H9 (cell line): ENCODE measurements around the gene PPP1R12B. TPM values are rescaled to one million over a fixed set of nuclear protein-coding genes. Genes with fewer than 3 reads are reported as not detected.

ENCODE experiments used
- DNase-seq: peaks from one replicate; pipeline ENCODE4 v3.0.0-alpha.2; 2017
- H2AFZ ChIP-seq: one replicate; pipeline ENCODE4 v1.6.1; 2013; ENCODE audit warnings: mild to moderate bottlenecking, low read length, control low read depth, moderate library complexity
- H2AK5ac ChIP-seq: 2 replicates; pipeline ENCODE4 v1.6.1; 2013; ENCODE audit warnings: low read length, control low read depth, mixed read lengths; ENCODE audit not compliant: insufficient read length
- H2BK120ac ChIP-seq: one replicate; pipeline ENCODE4 v1.6.1; 2013; ENCODE audit warnings: low read depth, mild to moderate bottlenecking, low read length, control low read depth, inconsistent platforms; ENCODE audit not compliant: poor library complexity, severe bottlenecking
- H2BK12ac ChIP-seq: 2 replicates; pipeline ENCODE4 v1.6.1; 2013; ENCODE audit warnings: low read length, control low read depth, mixed read lengths, low read depth; ENCODE audit not compliant: insufficient read length
- H2BK15ac ChIP-seq: 2 replicates; pipeline ENCODE4 v1.6.1; 2013; ENCODE audit warnings: low read depth, low read length, control low read depth
- H2BK20ac ChIP-seq: one replicate; pipeline ENCODE4 v1.6.1; 2013; ENCODE audit warnings: low read depth, mild to moderate bottlenecking, low read length, control low read depth, inconsistent platforms; ENCODE audit not compliant: poor library complexity, severe bottlenecking
- H2BK5ac ChIP-seq: 2 replicates; pipeline ENCODE4 v1.6.1; 2013; ENCODE audit warnings: low read length, control low read depth, mixed read lengths; ENCODE audit not compliant: insufficient read length
- H3K14ac ChIP-seq: 2 replicates; pipeline ENCODE4 v1.6.1; 2013; ENCODE audit warnings: low read length, control low read depth; ENCODE audit not compliant: insufficient read depth
- H3K18ac ChIP-seq: 2 replicates; pipeline ENCODE4 v1.6.1; 2013; ENCODE audit warnings: low read depth, mild to moderate bottlenecking, mixed read lengths, low read length, control low read depth; ENCODE audit not compliant: insufficient read length
- H3K23ac ChIP-seq: 2 replicates; pipeline ENCODE4 v1.6.1; 2013; ENCODE audit warnings: low read length, control low read depth, mixed read lengths, low read depth; ENCODE audit not compliant: insufficient read length
- H3K23me2 ChIP-seq: 2 replicates; pipeline ENCODE4 v1.6.1; 2013; ENCODE audit warnings: low read depth, mild to moderate bottlenecking, mixed read lengths, low read length, control low read depth; ENCODE audit not compliant: insufficient read length, poor library complexity, severe bottlenecking
- H3K27ac ChIP-seq: 2 replicates; pipeline ENCODE4 v1.5.1; 2013; ENCODE audit warnings: low read length, control low read depth, mixed read lengths, low read depth; ENCODE audit not compliant: insufficient read length
- H3K27me3 ChIP-seq: 2 replicates; pipeline ENCODE4 v1.6.1; 2013; ENCODE audit warnings: low read length, control low read depth, inconsistent platforms; ENCODE audit not compliant: insufficient read depth
- H3K4ac ChIP-seq: 2 replicates; pipeline ENCODE4 v1.6.1; 2013; ENCODE audit warnings: low read depth, mild to moderate bottlenecking, control low read depth, inconsistent platforms, low read length, moderate library complexity
- H3K4me1 ChIP-seq: 2 replicates; pipeline ENCODE4 v1.6.1; 2013; ENCODE audit warnings: low read length, control low read depth, inconsistent platforms; ENCODE audit not compliant: insufficient read depth
- H3K4me2 ChIP-seq: 2 replicates; pipeline ENCODE4 v1.6.1; 2013; ENCODE audit warnings: low read length, control low read depth, mixed read lengths; ENCODE audit not compliant: insufficient read length, insufficient read depth
- H3K56ac ChIP-seq: 2 replicates; pipeline ENCODE4 v1.6.1; 2013; ENCODE audit warnings: low read depth, mild to moderate bottlenecking, mixed read lengths, low read length, control low read depth; ENCODE audit not compliant: insufficient read length
- H3K79me1 ChIP-seq: 2 replicates; pipeline ENCODE4 v1.6.1; 2013; ENCODE audit warnings: low read depth, mild to moderate bottlenecking, moderate library complexity, low read length, control low read depth, inconsistent platforms; ENCODE audit not compliant: insufficient read depth, poor library complexity, severe bottlenecking
- H3K79me2 ChIP-seq: 2 replicates; pipeline ENCODE4 v1.6.1; 2013; ENCODE audit warnings: low read length, control low read depth, inconsistent platforms; ENCODE audit not compliant: insufficient read depth
- H3K9ac ChIP-seq: 2 replicates; pipeline ENCODE4 v1.6.1; 2013; ENCODE audit warnings: low read length, control low read depth, mixed read lengths; ENCODE audit not compliant: insufficient read length; ENCODE audit errors: extremely low read depth
- H3K9me3 ChIP-seq: one replicate; pipeline ENCODE4 v1.6.1; 2013; ENCODE audit warnings: low read depth, low read length, inconsistent platforms; ENCODE audit not compliant: control insufficient read depth
- H3T11ph ChIP-seq: one replicate; pipeline ENCODE4 v1.6.1; 2013; ENCODE audit warnings: mild to moderate bottlenecking, low read length, control low read depth, inconsistent platforms
- H4K20me1 ChIP-seq: one replicate; pipeline ENCODE4 v1.6.1; 2013; ENCODE audit not compliant: control insufficient read depth, insufficient read length, insufficient read depth
- H4K5ac ChIP-seq: 2 replicates; pipeline ENCODE4 v1.6.1; 2013; ENCODE audit warnings: low read depth, mild to moderate bottlenecking, mixed read lengths, low read length, control low read depth; ENCODE audit not compliant: insufficient read length
- H4K8ac ChIP-seq: replicated peaks from 2 replicates; pipeline ENCODE4 v1.6.1; 2013; ENCODE audit warnings: low read length, control low read depth, mixed read lengths, low read depth; ENCODE audit not compliant: insufficient read length
- H4K91ac ChIP-seq: 2 replicates; pipeline ENCODE4 v1.6.1; 2013; ENCODE audit warnings: low read depth, mild to moderate bottlenecking, moderate library complexity, mixed read lengths, low read length, control low read depth; ENCODE audit not compliant: insufficient read length
- H3K27ac Mint-ChIP-seq, 3 experiments: 2 replicates in 2 of 3; 3 replicates in 1 of 3; pipeline ENCODE4 v1.8.0; 2020 to 2021; ENCODE audit warnings: mixed read lengths in 3 of 3, mild to moderate bottlenecking in 1 of 3, moderate library complexity in 1 of 3
- H3K27me3 Mint-ChIP-seq: 2 replicates; pipeline ENCODE4 v1.8.0; 2021; ENCODE audit warnings: low read depth, mild to moderate bottlenecking, moderate library complexity, mixed read lengths
- H3K36me3 Mint-ChIP-seq, 3 experiments: 2 replicates in 2 of 3; 3 replicates in 1 of 3; pipeline ENCODE4 v1.8.0; 2020 to 2021; ENCODE audit warnings: low read depth in 3 of 3, mixed read lengths in 3 of 3; ENCODE audit not compliant: insufficient read depth in 1 of 3
- H3K4me1 Mint-ChIP-seq, 2 experiments: 2 replicates each; pipeline ENCODE4 v1.8.0; 2020; ENCODE audit warnings: mixed read lengths in 2 of 2
- H3K4me3 Mint-ChIP-seq, 2 experiments: 2 replicates in 1 of 2; 3 replicates in 1 of 2; pipeline ENCODE4 v1.8.0; 2020 to 2021; ENCODE audit warnings: mild to moderate bottlenecking in 2 of 2, mixed read lengths in 2 of 2, moderate library complexity in 1 of 2
- H3K9me3 Mint-ChIP-seq, 2 experiments: 2 replicates in 1 of 2; 3 replicates in 1 of 2; pipeline ENCODE4 v1.8.0; 2020; ENCODE audit warnings: mild to moderate bottlenecking in 2 of 2, mixed read lengths in 2 of 2, moderate library complexity in 1 of 2
- CTCF ChIP-seq: fragments of 200-600 bp; sonication (generic); conservative IDR thresholded peaks from 3 replicates; pipeline ENCODE4 v1.8.0; 2021; ENCODE audit warnings: antibody characterized with exemption, mild to moderate bottlenecking
- WGBS: extraction: QIAGEN DNeasy Blood & Tissue Kit; methylation state at CpG from one replicate; pipeline ENCODE4 v1.1.7; 2013; ENCODE audit warnings: missing lambda C conversion rate, low lambda C conversion rate, mixed read lengths; ENCODE audit not compliant: insufficient read length; ENCODE audit errors: extremely low coverage; 5-methylcytosine and 5-hydroxymethylcytosine counted together
- total RNA-seq: library from RNA; stranded (reverse); gene quantifications from 2 replicates; pipeline ENCODE4 v1.2.1, GENCODE V29; 2021

The PPP1R12B gene
- total RNA-seq, 1 experiment from 2014 or later: 12.9 TPM

GRCh38 chr1:202323731-202324130, 24.8 kb upstream of the PPP1R12B start:
- no peak for TF ChIP-seq CTCF
- Histone ChIP-seq H3K23ac (no peak overlapping the region), H2BK5ac (no peak overlapping the region), H3K79me1 (no peaks in the 10 kb centered on the region), H3K9me3 (no peaks in the 10 kb centered on the region), H3K4ac (no peak overlapping the region), H4K20me1 (no peaks in the 10 kb centered on the region), H3K23me2 (no peaks in the 10 kb centered on the region), H3K27me3 (no peaks in the 10 kb centered on the region), H2BK20ac (no peak overlapping the region), H4K8ac (no peak overlapping the region), H3K9ac (no peak overlapping the region), H3K4me2 (no peak overlapping the region), H3K14ac (no peak overlapping the region), H2AK5ac (no peak overlapping the region), H3K27ac (no peak overlapping the region), H4K5ac (no peak overlapping the region), H2BK15ac (no peak overlapping the region), H2BK120ac (no peak overlapping the region), H2BK12ac (no peak overlapping the region), H3K18ac (no peak overlapping the region), H4K91ac (no peak overlapping the region), H3T11ph (no peak overlapping the region), H3K4me1 (no peaks in the 10 kb centered on the region), H3K79me2 (no peaks in the 10 kb centered on the region), H2AFZ (no peak overlapping the region), H3K56ac (no peak overlapping the region)
- Mint-ChIP-seq H3K36me3 (no peaks in the 10 kb centered on the region), H3K4me3 (no peak overlapping the region), H3K27ac (no peak overlapping the region), H3K9me3 (no peaks in the 10 kb centered on the region), H3K27me3 (peaks cover 2% of the 10 kb centered on the region; the same call in 1 of the 2 replicates), H3K4me1 (peaks cover 3 to 8% of the 10 kb centered on the region in 2 experiments; a peak in 3 of 4 replicates)
- WGBS: no CpG with 5 or more reads among the region's 4 CpGs
- DNase-seq: no peak
